HG03571 (cell line): ENCODE results near the gene HS3ST3A1.

ENCODE experiments used
- ATAC-seq: cut with Tn5 transposase; IDR thresholded peaks from one replicate; pipeline ENCODE4 v1.9.1; 2021; ENCODE audit not compliant: unreplicated experiment

HS3ST3A1 gene

GRCh38 chr17:13601776-13602551 lies at the start of gene HS3ST3A1:
Gene HS3ST3A1, minus strand, starts transcription at chr17:13601929. Its CDS starts 800 bp downstream, at chr17:13601129.
- ATAC-seq: no peak

GRCh38 chr17:13650096-13650675 lies 48.5 kb upstream of the HS3ST3A1 start:
- no peak for ATAC-seq

- ATAC-seq: no peak
Measured at GRCh38 chr17:13647543-13648021, 45.9 kb upstream of the HS3ST3A1 start.

DNA sequence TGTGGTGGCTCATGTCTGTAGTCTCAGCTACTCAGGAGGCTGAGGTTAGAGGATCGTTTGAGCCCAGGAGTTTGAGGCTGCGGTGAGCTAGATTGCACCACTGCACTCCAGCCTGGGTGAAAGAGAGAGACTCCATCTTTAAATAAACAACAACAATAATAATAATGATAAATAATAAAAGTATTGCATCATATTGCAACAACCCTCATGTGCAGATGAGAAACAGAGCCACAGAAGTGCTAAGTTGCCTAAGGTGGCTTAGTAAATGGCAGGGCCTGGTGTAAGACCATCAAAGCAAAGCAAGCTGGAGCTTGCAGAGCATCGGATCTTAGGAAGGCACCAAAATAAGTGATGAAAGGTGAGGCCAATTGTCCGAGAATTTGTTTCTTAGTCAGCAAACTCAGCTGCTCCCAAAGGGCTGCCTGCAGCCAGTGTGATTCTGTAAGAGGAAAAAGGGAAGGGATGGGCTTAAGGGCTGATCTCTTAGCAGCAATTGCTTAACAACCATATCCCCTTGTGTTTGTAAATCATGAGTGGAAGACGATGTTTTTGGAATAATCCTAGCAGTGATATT lies 45.3 kb upstream of the HS3ST3A1 start:
- ATAC-seq: no peak

DNA sequence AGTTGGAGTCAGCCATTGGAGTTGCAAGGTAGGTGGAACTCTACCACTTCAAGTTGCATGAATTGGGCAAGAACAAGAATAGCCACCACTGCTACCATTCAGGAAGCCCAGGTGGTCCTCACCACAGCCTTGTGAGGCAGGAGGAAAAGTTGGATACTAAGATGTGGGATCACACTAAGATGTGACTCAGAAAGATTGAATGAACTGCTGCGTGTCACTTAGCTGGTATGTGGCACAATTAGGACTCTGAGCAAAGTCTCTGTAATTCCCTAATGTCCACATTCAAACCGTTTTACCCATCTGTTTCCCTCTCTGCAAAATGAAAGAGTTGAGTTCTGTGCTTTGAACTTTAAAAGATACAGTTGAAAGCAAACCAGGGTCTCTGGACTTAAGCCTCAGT lies 44.7 kb upstream of the HS3ST3A1 start:
- no peak for ATAC-seq

- ATAC-seq: no peak
Measured at GRCh38 chr17:13643180-13643579, 41.5 kb upstream of the HS3ST3A1 start.

- no peak for ATAC-seq
Measured at GRCh38 chr17:13642188-13642587, 40.5 kb upstream of the HS3ST3A1 start.

GRCh38 chr17:13640551-13640950 lies 38.8 kb upstream of the HS3ST3A1 start:
- ATAC-seq: no peak

DNA sequence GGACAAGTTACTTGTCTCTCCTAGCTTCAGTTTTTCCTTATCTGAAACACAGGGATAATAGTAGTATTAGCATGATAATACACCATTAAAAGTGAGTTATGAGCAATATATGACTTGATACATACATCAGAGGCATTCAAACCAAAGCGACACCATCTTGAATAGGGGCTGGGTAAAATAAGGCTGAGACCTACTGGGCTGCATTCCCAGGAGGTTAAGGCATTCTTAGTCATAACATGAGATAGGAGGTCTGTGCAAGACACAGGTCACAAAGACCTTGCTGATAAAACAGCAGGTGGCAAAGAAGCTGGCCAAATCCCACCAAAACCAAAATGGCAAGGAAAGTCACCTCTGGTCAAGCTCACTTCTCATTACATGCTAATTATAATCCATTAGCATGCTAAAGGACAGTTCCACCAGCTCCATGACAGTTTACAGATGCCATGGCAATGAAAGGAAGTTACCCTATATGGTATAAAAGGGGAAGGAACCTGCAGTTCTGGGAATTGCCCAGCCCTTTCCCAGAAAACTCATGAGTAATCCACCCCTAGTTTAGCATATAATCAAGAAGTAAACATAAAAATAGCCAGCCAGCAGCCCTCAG lies 37.2 kb upstream of the HS3ST3A1 start:
- no peak for ATAC-seq

DNA sequence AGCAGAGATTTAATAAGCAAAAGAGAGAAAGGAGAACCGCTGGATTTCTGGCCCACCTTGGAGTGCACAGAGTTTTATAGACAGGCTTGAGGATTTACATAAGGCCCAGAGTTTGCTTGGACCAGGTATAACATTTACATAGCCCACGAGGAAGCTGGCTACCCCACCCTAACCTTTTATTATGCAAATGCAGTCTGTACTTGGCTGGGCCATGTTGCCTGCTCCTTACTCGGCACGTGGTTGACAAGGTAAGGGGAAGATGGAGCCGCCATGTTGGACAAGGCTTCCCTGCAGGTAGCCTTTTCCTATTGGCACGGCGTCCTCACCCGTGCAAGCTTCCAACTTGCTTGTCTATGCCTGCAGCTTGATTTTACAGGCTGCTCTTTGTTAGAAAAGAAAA lies 35.2 kb upstream of the HS3ST3A1 start:
- no peak for ATAC-seq

DNA sequence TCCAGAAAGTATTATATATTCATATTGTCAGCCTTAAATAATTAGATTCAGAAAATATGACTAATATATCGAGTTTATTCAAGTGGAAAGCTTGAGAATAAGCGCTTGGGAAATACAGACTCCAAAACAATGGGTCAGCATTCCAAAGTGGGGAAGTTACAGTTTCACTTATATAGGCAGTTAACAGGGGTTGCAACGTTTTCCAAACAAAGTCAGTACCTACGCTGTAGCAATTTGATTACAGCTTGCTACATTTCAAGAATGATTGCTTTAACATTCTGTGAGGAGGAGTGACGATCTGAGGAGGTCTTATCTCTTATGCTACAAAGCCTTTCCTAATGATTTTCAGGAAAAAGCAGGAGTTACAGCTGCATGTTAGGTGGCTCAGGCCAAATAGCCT lies 34.2 kb upstream of the HS3ST3A1 start:
- no peak for ATAC-seq

DNA sequence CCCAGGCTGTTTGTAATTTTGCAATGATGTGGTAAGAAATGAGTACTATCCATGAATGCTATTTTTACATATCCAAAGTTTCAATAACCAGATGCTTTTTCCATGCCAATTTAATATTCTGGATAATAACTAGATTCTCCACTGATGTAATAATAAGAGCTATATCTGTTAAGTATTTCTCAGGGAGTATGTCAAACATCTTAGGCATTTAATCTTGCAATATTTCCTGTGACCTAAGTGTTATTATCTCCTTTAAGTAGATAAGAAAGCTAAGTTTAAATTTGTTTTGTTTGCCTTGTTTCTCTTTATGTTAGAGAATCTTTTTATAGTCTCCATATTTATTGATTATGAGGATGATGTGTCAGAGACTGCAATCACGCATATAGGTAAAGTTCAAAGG lies 32.3 kb upstream of the HS3ST3A1 start:
- no peak for ATAC-seq

- no peak for ATAC-seq
Measured at GRCh38 chr17:13631529-13631928, 29.8 kb upstream of the HS3ST3A1 start.

- no peak for ATAC-seq
Measured at GRCh38 chr17:13626703-13627102, 25.0 kb upstream of the HS3ST3A1 start.

DNA sequence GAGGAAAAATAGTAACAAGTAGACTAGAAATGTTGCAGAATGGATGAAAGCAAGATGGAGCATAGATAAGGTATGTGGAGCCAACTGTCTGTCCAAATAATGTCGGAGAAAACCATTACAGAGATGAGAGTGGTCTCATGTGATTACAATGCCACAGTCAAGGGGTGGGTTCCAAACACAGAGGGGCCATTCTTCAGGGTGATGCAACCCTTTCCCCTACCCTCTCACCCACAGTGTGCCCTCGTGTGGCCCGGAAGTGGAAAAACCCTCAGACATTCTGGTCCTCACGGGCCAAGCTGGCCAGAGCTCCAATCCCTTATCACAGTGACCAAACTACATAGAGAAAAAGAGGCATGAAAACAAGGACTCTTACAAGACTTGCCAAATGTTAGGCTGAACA lies 17.7 kb upstream of the HS3ST3A1 start:
- no peak for ATAC-seq

DNA sequence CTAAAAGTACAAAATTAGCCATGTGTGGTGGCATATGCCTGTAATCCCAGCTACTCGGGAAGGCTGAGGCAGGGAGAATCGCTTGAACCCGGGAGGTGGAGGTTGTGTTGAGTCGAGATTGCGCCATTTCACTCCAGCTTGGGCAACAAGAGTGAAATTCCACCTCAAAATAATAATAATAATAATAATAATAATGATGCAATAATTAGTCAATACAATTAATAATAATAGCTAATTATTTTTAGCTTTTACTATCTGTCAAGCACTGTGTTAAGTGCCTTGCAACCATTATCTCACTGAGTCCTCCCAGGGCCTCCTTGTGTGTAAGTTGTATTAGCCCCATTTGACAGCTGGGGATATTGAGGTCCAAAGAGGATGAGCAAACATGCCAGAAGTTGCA lies 14.3 kb upstream of the HS3ST3A1 start:
- no peak for ATAC-seq

GRCh38 chr17:13609941-13610340 lies 8.2 kb upstream of the HS3ST3A1 start:
- ATAC-seq: no peak

- no peak for ATAC-seq
Measured at GRCh38 chr17:13601322-13601775, 380 bp downstream of the HS3ST3A1 start.

DNA sequence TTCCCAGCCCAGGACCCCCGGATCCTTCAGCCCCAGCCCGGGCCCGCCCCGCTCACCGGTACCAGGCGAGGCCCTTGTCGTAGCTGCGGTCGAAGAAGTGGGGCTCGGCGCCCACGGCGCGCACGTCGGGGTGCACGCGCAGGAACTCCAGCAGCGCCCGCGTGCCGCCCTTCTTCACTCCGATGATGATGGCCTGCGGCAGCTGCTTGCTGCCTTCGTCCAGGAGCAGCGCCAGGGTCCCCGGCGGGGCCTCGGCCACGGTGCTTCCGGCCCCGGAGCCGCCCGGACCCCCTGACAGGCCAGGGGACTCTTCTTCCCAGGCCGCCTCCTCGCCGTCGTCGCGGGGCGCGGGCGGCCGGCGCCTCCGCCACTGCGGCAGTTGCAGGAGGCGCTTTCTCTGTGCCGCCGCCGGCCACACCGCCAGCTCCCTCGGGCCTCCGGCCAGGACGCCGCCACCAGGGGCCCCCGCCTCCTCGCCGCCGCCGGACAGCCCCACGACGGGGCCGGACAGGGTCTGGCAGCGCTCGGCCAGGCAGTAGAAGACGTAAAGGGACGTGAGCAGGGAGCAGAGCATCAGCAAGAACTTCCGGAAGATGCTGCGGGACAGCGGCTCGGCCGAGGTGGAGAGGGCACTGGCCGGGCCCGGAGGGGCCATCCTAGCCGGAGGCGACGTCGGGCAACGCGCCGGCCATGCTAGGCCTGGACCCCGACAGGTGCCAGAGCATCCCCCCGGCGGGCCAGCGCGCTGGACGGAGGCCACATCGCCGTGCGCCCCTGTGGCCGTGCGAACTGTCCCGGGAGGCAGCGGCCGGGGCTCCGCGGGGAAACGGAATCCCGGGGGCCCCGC lies 1.0 kb downstream of the HS3ST3A1 start:
- ATAC-seq: no peak

GRCh38 chr17:13599864-13600263 lies 1.9 kb downstream of the HS3ST3A1 start:
- ATAC-seq: no peak

DNA sequence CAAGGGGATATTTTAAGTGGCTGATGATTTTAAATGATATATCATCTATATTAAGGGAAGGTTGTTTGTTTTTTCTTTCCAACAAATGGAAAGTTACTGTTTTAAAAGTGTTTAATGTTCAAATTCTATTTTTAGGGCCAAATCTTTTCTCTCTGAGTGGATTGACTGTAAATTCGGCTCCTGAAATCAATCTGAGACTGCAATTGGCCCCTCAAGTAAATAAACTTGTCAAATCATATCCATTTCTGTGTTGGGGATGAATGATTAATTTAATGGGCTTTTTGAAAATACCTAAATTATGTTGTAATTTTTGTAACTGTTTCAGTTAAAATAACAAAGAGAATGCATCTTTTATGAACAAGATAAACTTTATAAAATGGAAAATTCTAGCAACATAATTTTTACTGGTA lies 2.6 kb downstream of the HS3ST3A1 start:
- ATAC-seq: no peak
